Colon (tissue), 2 donors: ENCODE measurements around the gene PANK4.
"Not testable (repeated sequence)": the region's sequence is repeated elsewhere in the genome, so short reads cannot be mapped to it uniquely, and the experiment has no call there.

Experiments
- FAIRE-seq: peaks from 2 replicates; lab custom pipeline; 2012; peaks lifted over from hg19 to GRCh38; lab: Jason Lieb, UNC
- donor health status: control.
- donor health status: control.

The PANK4 gene

GRCh38 chr1:2558861-2559260, 32.5 kb upstream of the PANK4 start:
- FAIRE-seq, result no peak

GRCh38 chr1:2558420-2558819, 32.0 kb upstream of the PANK4 start:
- no peak for FAIRE-seq

GRCh38 chr1:2557482-2558400, 31.3 kb upstream of the PANK4 start:
- no peak for FAIRE-seq

GRCh38 chr1:2556678-2557481, 30.5 kb upstream of the PANK4 start:
- no peak for FAIRE-seq

- no peak for FAIRE-seq
Measured at GRCh38 chr1:2556277-2556677, 29.9 kb upstream of the PANK4 start, which contains the start of gene TNFRSF14. Gene TNFRSF14, plus strand, starts transcription at chr1:2556371. Its CDS starts 294 bp downstream, at chr1:2556665.

GRCh38 chr1:2555634-2556276, 29.4 kb upstream of the PANK4 start:
- no peak for FAIRE-seq

- no peak for FAIRE-seq
Measured at GRCh38 chr1:2554621-2555387, 28.4 kb upstream of the PANK4 start.

GRCh38 chr1:2553871-2554620, 27.6 kb upstream of the PANK4 start:
- no peak for FAIRE-seq

GRCh38 chr1:2553076-2553475, 26.7 kb upstream of the PANK4 start:
- not testable (repeated sequence) for FAIRE-seq

GRCh38 chr1:2552189-2552588, 25.8 kb upstream of the PANK4 start:
- no peak for FAIRE-seq

- FAIRE-seq, result not testable (repeated sequence)
Measured at GRCh38 chr1:2551544-2551943, 25.1 kb upstream of the PANK4 start.

- FAIRE-seq, result not testable (repeated sequence)
Measured at GRCh38 chr1:2550309-2550861, 24.0 kb upstream of the PANK4 start.

GRCh38 chr1:2549367-2550029, 23.1 kb upstream of the PANK4 start:
- FAIRE-seq, result not testable (repeated sequence)

- FAIRE-seq, result no peak
Measured at GRCh38 chr1:2548068-2548589, 21.7 kb upstream of the PANK4 start.

- no peak for FAIRE-seq
Measured at GRCh38 chr1:2547210-2548067, 21.0 kb upstream of the PANK4 start.

GRCh38 chr1:2546515-2547209, 20.3 kb upstream of the PANK4 start:
- no peak for FAIRE-seq

- no peak for FAIRE-seq
Measured at GRCh38 chr1:2545754-2546514, 19.5 kb upstream of the PANK4 start.
